Measurements from ENCODE around the gene ACSL3.
"Not testable (repeated sequence)": the region's sequence is repeated elsewhere in the genome, so short reads cannot be mapped to it uniquely, and the experiment has no call there.

Gene ACSL3

DNA sequence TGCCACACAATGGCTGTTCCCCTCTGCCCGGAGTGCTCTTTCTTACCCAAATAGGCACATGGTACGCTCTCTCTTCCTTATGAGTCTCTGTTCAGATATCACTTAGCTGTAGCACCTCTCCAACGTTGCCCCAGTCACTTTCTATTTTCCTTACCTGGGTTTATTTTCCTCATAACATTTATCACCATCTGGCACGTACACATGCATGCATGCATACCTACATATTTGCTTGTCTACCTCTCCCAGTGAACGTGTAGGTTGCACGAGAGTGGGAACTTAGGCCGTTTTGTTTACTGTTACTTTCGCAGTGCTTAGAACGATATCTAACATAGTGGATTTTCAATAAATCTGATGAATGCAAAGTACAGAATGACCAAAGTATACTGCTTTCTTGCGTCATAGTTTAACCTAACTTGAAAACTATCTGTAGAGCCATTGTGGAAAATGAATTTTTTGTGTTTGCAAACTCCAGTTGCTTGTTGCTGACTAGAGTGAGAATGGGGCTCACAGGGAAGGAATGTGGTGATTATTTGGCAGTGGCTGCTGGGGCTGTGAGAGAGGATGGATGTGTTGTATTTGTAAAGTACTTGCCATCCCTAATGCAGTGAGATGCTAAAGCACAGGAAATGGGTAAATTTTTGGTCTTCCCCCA, 47.1 kb downstream of the ACSL3 start:
- no peak for DNase-seq

DNA sequence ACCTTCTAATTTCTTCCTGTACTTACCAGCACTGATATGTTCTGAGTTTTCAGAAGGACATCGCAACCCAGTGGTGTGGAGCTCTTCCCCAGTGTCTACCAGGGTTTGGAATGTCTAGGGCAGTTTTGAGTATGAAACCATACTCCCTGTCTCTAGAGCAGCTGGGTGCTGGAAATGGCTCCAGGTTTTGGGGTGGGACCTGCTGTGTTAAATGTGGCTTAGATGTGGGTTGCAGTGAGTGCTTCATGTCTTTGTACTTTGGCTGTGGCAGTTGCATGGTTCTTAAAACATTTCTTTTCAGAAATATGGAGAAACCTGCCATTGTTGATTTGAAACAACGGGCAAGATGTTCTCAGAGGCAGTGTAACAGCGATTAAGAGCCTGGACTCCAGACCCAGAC, 48.5 kb downstream of the ACSL3 start:
- no peak for DNase-seq

- DNase-seq: peak in 10 of 51 donors; percentile 12 to 36 (median 16)
Observed at GRCh38 chr2:222912117-222912516, 51.3 kb downstream of the ACSL3 start.

DNA sequence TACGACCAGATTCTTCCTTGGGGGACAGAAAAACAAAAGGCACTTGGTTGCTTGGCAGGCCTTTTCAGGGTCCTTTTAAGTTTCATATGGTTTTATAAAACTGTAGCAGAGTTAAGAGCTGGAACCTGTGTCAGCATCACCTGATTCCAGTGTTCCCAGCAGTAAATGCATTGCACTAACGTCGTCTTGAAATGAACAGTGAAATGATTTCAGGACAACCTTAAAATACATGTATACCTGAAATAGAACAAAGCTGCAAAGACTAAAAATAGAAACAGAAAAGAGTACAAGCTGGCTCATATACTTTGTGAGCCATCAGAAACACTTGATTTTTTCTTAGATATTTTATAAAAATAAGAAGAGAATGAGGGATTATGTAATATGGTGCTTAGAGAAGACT, 51.9 kb downstream of the ACSL3 start:
- DNase-seq: no peak

- no peak for DNase-seq
Observed at GRCh38 chr2:222915092-222915957, 54.5 kb downstream of the ACSL3 start.

GRCh38 chr2:222916229-222917197, 55.7 kb downstream of the ACSL3 start:
- DNase-seq: no peak

DNA sequence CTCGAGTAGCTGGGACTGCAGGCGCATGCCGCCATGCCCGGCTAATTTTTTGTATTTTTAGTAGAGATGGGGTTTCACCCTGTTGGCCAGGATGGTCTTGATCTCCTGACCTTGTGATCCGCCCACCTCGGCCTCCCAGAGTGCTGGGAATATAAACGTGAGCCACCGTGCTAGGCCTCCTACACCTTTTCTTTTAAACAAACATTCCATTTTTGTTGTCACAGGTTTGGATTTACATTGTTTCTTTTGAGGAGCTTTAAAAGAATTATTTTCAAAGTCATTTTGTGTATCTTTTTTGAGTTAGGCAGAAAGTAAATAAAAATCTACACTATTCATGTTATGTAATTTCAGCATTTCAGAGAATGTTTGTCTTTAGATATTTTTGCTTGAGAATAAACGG, 56.4 kb downstream of the ACSL3 start:
- not testable (repeated sequence) for DNase-seq

DNA sequence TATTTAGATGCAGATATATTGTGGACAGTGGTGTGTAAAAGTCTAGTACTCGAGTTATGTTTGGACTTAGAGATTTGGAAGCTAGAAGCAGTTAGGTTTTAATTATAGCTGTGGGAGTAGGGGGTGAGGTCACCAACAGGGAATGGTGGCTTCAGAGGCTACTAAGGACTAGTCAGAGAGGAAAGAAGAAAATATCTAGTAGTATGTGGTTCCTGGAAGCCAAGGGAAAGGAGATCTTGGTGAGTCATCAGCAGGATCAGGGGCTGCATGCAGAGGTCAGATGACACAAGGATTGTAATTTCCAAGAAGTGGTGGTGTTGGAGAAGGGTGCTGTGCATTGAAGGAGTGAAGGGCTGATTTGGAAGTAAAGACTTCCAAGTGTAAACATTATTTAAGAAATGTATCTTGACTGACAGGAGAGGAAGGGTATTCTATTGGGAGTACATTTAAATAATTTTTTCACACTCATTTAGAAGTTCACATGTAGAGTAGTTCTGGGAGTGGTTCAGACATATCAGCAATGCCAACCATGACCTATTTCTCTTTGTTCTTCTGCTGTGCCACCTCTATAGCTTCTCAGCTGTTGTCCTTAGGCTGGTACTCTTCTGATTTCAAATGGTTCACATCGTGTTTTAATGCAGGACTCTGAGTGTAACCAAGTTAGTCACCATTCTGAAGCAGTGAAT, 59.1 kb downstream of the ACSL3 start:
- no peak for DNase-seq

- no peak for DNase-seq
Observed at GRCh38 chr2:222920657-222921186, 59.9 kb downstream of the ACSL3 start.

DNA sequence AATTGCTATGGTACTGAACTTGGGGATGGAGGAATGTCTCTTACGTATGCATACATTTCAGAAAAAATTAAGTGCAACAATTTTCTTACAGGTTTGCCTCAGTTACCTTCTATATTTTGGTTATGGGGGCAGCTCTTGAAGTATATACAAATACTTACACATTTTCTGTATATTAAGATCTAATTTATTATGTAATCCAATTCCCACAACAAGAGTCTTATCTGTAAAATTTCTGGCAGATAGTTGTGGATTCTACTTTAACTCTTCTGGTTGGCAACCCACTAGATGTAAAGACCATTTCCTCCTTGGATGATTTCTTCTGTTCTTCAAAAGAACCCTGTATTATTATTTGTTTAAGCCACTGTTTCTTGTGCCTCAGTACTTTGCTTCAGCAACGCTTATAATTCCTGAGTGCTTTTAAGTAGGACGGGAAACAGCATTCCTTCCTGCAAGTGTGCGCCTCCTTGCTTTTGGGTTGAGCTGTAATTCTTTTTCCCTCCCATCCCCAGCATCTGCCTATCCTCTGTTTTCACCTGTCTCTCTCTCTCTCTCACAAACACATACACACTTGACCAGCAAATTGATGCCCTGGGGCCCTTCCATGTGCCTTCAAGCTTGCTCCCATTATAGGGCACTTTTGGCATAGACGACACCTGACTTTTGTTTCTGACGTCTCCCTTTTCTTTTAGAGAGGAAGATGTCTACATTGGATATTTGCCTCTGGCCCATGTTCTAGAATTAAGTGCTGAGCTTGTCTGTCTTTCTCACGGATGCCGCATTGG, 61.4 kb downstream of the ACSL3 start:
- no peak for DNase-seq

DNA sequence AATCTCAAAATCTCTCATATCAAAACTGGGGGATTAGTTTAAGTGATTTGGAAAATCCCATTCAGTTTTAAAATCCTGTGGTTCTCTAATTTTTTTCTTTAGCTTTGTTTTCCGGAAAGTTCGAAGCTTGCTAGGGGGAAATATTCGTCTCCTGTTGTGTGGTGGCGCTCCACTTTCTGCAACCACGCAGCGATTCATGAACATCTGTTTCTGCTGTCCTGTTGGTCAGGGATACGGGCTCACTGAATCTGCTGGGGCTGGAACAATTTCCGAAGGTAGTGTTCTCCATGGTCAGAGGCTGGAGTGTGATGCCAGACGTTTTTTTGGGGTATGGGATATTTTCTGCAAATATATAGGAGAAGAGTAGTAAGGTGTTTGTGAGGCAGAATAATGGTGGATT, 66.1 kb downstream of the ACSL3 start:
- no peak for DNase-seq

DNA sequence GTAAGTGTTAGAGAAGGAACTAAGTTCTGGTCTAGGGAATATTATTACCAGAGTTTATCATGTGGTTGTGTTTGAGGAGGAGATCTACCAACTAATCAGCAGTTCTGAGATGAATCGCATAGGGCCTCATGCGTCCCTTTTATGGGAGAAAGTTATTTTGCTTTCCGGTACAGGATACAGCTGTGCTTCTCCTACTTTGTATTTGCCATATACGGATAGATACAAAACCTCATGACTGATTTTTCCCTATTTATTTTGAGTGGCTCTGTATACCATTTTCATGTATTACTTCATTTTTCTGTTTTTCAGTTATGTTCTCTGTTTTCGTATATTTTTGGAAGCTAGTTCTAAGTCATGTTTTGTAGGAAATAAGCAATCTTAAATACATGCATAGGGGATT, 66.8 kb downstream of the ACSL3 start:
- no peak for DNase-seq

GRCh38 chr2:222928335-222928734, 67.5 kb downstream of the ACSL3 start:
- no peak for DNase-seq

DNA sequence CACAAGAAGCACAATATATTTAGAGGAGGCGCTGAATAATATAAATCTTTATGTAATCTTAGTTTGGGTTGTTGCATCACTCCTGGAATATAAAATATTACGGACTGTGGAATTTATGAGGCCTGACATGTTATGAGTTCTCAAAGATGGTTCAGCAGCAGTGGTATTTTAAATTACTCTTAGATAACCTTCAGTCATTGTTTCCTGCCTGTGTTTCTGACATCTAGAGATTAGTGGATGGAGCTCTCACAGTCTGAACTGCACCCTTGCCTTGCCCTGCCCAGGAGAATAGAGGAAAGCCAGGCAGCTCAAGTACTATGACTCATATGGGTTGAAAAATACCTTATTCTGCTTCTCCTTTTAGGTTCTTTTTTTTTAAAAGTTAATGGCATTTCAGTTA, 70.0 kb downstream of the ACSL3 start:
- no peak for DNase-seq

GRCh38 chr2:222931659-222932058, 70.8 kb downstream of the ACSL3 start:
- DNase-seq: no peak

GRCh38 chr2:222933458-222933857, 72.6 kb downstream of the ACSL3 start:
- DNase-seq: no peak

- no peak for DNase-seq
Observed at GRCh38 chr2:222935688-222936298, 75.0 kb downstream of the ACSL3 start.

DNA sequence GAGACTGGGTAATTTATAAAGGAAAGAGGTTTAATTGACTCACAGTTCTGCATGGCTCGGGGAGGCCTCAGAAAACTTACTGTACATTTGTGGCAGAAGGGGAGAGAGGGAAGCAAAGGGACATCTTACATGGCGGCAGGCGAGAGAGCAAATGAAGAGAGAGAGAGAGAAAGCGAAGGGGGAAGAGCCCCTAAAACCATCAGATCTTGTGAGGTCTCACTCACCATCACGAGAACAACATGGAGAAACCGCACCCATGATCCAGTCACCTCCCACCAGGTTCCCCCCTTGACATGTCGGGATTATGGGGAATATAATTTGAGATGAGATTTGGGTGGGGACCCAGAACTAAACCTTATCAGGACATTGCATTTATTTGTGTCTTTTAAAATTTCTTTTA, 75.9 kb downstream of the ACSL3 start:
- DNase-seq: no peak

DNA sequence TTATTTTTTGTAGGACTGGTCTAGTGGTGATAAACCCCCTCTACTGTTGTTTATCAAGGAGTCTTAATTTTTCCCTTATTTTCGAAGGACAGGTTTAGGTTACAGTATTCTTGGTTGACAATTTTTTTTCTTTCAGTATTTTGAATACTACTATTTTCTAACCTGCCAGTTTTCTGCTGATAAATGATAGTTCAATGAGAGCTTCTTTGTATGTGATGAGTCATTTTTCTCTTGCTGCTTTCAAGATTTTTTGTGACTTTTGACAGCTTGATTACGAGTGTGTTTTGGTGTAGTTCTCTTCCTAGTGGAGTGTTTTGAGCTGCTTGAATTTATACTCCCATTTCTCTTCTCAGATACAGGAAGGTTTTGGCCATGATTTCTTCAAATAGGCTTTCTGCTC, 77.5 kb downstream of the ACSL3 start:
- DNase-seq: no peak

Data from hypothalamus (tissue), 51 donors.